K562 treated with DMSO at 1 percent for 12 hours (cell line): ENCODE results near the gene BRD1. TPM values are rescaled to one million over a fixed set of nuclear protein-coding genes. Genes with fewer than 3 reads are reported as not detected.

Source experiments
- total RNA-seq: library from RNA; unstranded; fragments of 300-600 nt; gene quantifications from 2 replicates; pipeline ENCODE4 v1.2.3, GENCODE V29; 2022; ENCODE audit not compliant: insufficient read depth

Gene BRD1
- total RNA-seq = 7.7 and 15.8 TPM in 2 replicates

GRCh38 chr22:49827853-49828598 is at the start of gene BRD1:
Gene BRD1, minus strand, starts transcription at chr22:49827873. Its CDS starts 3,556 bp downstream, at chr22:49824317.

GRCh38 chr22:49852898-49853894 is 25.5 kb upstream of the BRD1 start, which contains the start of gene ZBED4:
Gene ZBED4, plus strand, starts transcription at chr22:49853844. Its CDS starts 29,819 bp downstream, at chr22:49883663.

Other genes starting within 250 kb of the BRD1 start
- gene ZBED4, start 26.0 kb upstream of the BRD1 start, total RNA-seq = 2.9 and 14.1 TPM in 2 replicates
- 3.0 and 8.9 TPM in 2 replicates for gene ALG12, start 90.6 kb upstream of the BRD1 start, total RNA-seq
- 27.2 and 33.5 TPM in 2 replicates for gene CRELD2, start 90.8 kb upstream of the BRD1 start, total RNA-seq
- 74.3 and 74.5 TPM in 2 replicates for gene PIM3, start 132.9 kb upstream of the BRD1 start, total RNA-seq
- gene IL17REL, start 184.9 kb upstream of the BRD1 start, total RNA-seq = 0.16 TPM in 1 of 2 replicates, not detected in the other
- gene TTLL8, start 230.4 kb upstream of the BRD1 start, total RNA-seq = not detected in 2 replicates